ENCODE data around the gene TBC1D12. TPM values are rescaled to one million over a fixed set of nuclear protein-coding genes. Genes with fewer than 3 reads are reported as not detected.

Gene TBC1D12
- total and polyA plus RNA-seq, 2 donors (not counting 3 experiments of a cell fraction or from before 2014, with no cell fraction given), result 2.9 to 7.3 TPM

DNA sequence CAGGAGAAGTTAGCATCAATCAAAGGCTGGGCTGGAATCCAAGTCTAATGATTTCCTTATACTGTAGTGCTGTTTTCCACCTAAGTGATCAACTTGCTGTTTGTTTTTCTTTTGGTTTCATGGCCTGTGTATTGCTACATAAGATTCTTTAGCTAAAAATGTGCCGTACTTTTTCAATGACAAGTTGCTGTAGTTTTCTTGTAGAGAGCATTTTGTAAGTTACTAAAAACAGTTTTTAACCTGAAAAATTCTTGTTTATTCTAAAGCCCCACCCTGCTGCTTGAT is 144.5 kb downstream of the TBC1D12 start:
- Histone ChIP-seq H3K9me1 (replicated peaks; ENCODE audit: control insufficient read depth, extremely low read depth, insufficient read depth, low read length) (no peaks in the 10 kb centered on the region), H3K27me3 (ENCODE audit: control insufficient read depth in 2 of 2, insufficient read depth in 2 of 2, low read length in 2 of 2) (no peaks in the 10 kb centered on the region), H3K4me3 (replicated peaks in 1 of 3; ENCODE audit: insufficient read depth in 1 of 3, low read depth in 1 of 3, low read length in 3 of 3) (peak overlapping the region; percentile 84 to 88 (median 86)), H3K4me1 (ENCODE audit: control insufficient read depth, extremely low read depth, insufficient read depth, low read length) (peaks cover 19% of the 10 kb centered on the region), H3K9ac (replicated peaks; ENCODE audit: extremely low read depth, insufficient read depth, low read length) (peak overlapping the region; percentile 93), H3K27ac (ENCODE audit: insufficient read depth, low read depth, low read length) (no peak overlapping the region), H3K36me3 (ENCODE audit: control insufficient read depth in 2 of 2, extremely low read depth in 1 of 2, insufficient read depth in 2 of 2, low read length in 2 of 2) (no peaks in the 10 kb centered on the region), H2AFZ (ENCODE audit: low read depth, low read length) (peak overlapping the region; percentile 89), H4K20me1 (replicated peaks; ENCODE audit: control insufficient read depth, extremely low read depth, insufficient read depth, low read length) (no peaks in the 10 kb centered on the region), H3K79me2 (ENCODE audit: control insufficient read depth, insufficient read depth, low read length) (peaks cover 46% of the 10 kb centered on the region), H3K4me2 (ENCODE audit: insufficient read depth, low read length) (peak overlapping the region; percentile 81), H3K9me3 (replicated peaks; ENCODE audit: control insufficient read depth, insufficient read depth, low read length) (no peaks in the 10 kb centered on the region)
- DNase-seq (ENCODE audit: low read depth, low spot score) (peak; percentile 46), FAIRE-seq (peak; percentile 81)
- intact Hi-C loops (cut with micrococcal nuclease), result loop anchor here (5.0 to 10.0 kb wide), 2 partner anchors 185 to 842 kb away; partner anchors contain the start of genes FRA10AC1 and NOC3L
- no TSS peak for BruUV-seq (replicated peaks)
- dilution Hi-C loops (cut with MboI; ENCODE audit: extremely low pct_ligation_motif_present, low sequenced_read_pairs), result no loop called here
- ChIA-PET CTCF (no interaction called here), POLR2A (no interaction called here)
- TF ChIP-seq MYC (IDR thresholded peaks at IDR 0.05; ENCODE audit: low read depth, low read length) (no peak), EZH2 (IDR thresholded peaks at IDR 0.05; ENCODE audit: borderline replicate concordance, low read depth, low read length, severe bottlenecking) (no peak), POLR2AphosphoS5 (IDR thresholded peaks at IDR 0.05; ENCODE audit: insufficient read depth, low read depth, low read length) (no peak), POLR2A (IDR thresholded peaks at IDR 0.05; ENCODE audit: low read depth, low read length) (no peak), JUN (IDR thresholded peaks at IDR 0.05; ENCODE audit: borderline replicate concordance, insufficient read depth, insufficient read length, low read depth) (no peak), GATA2 (IDR thresholded peaks at IDR 0.05; ENCODE audit: insufficient read depth, insufficient read length, low read depth, low read length) (no peak)
- TF ChIP-seq, protein P1, sequence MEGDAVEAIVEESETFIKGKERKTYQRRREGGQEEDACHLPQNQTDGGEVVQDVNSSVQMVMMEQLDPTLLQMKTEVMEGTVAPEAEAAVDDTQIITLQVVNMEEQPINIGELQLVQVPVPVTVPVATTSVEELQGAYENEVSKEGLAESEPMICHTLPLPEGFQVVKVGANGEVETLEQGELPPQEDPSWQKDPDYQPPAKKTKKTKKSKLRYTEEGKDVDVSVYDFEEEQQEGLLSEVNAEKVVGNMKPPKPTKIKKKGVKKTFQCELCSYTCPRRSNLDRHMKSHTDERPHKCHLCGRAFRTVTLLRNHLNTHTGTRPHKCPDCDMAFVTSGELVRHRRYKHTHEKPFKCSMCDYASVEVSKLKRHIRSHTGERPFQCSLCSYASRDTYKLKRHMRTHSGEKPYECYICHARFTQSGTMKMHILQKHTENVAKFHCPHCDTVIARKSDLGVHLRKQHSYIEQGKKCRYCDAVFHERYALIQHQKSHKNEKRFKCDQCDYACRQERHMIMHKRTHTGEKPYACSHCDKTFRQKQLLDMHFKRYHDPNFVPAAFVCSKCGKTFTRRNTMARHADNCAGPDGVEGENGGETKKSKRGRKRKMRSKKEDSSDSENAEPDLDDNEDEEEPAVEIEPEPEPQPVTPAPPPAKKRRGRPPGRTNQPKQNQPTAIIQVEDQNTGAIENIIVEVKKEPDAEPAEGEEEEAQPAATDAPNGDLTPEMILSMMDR (IDR thresholded peaks at IDR 0.05; ENCODE audit: extremely low read depth in 1 of 2, insufficient read depth in 1 of 2, low read depth in 1 of 2, low read length in 2 of 2), result no peak

All from endothelial cell of umbilical vein (primary cell).